ENCODE data around the gene PIK3R4. TPM values are rescaled to one million over a fixed set of nuclear protein-coding genes. Genes with fewer than 3 reads are reported as not detected.

The PIK3R4 gene
- polyA plus RNA-seq, 1 donor (not counting 4 experiments of a cell fraction or from before 2014, with no cell fraction given) = 49.2 TPM

DNA sequence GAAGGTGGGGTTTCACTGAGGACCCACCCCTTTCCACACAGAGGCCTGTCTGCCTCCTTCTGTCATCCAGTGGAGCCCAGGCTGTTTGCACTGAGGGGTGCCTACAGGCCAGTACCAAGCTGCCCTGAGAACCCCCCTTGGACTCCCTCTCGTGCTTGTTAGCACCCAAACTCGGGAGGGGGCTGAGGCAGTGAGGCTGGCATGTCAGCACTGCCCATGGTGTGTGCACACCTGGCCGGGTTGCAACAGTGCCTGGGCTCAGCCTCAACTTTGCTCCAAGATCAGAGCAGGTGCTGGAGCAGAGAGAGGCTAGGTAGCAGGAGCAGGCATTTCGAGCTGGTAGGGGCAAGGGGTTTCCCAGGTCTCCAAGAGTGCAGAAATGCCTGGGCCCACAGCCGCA is 90.0 kb downstream of the PIK3R4 start:
- DNase-seq (ENCODE audit: low read depth, low spot score) (no peak), FAIRE-seq (no peak)
- TF ChIP-seq, protein P1, sequence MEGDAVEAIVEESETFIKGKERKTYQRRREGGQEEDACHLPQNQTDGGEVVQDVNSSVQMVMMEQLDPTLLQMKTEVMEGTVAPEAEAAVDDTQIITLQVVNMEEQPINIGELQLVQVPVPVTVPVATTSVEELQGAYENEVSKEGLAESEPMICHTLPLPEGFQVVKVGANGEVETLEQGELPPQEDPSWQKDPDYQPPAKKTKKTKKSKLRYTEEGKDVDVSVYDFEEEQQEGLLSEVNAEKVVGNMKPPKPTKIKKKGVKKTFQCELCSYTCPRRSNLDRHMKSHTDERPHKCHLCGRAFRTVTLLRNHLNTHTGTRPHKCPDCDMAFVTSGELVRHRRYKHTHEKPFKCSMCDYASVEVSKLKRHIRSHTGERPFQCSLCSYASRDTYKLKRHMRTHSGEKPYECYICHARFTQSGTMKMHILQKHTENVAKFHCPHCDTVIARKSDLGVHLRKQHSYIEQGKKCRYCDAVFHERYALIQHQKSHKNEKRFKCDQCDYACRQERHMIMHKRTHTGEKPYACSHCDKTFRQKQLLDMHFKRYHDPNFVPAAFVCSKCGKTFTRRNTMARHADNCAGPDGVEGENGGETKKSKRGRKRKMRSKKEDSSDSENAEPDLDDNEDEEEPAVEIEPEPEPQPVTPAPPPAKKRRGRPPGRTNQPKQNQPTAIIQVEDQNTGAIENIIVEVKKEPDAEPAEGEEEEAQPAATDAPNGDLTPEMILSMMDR (optimal IDR thresholded peaks at IDR 0.05 in 1 of 3, IDR thresholded peaks at IDR 0.05 in 1 of 3, conservative IDR thresholded peaks at IDR 0.05 in 1 of 3; ENCODE audit: extremely low read depth in 1 of 3, insufficient read depth in 2 of 3, low read length in 3 of 3) = no peak
- TF ChIP-seq EZH2 (IDR thresholded peaks at IDR 0.05; ENCODE audit: low read length) = no peak
- no peaks in the 10 kb centered on the region for H3K79me2 ChIP-seq (ENCODE audit: control insufficient read depth, insufficient read depth, low read length)
- H3K27ac ChIP-seq (ENCODE audit: control insufficient read depth, insufficient read depth, low read length) = no peak overlapping the region
- no peak overlapping the region for H3K4me2 ChIP-seq (ENCODE audit: control insufficient read depth, extremely low read depth, insufficient read depth, low read depth, low read length)
- no peaks in the 10 kb centered on the region for H4K20me1 ChIP-seq (ENCODE audit: control insufficient read depth, extremely low read depth, insufficient read depth, low read length)
- no peaks in the 10 kb centered on the region for H3K27me3 ChIP-seq (ENCODE audit: control insufficient read depth, extremely low read depth, insufficient read depth, low read length)
- dilution Hi-C loops (cut with MboI; ENCODE audit: extremely low pct_ligation_motif_present, low sequenced_read_pairs) = no loop called here
- no peaks in the 10 kb centered on the region for H3K36me3 ChIP-seq (ENCODE audit: control insufficient read depth in 2 of 2, extremely low read depth in 1 of 2, insufficient read depth in 2 of 2, low read length in 2 of 2)
- H3K9ac ChIP-seq (ENCODE audit: control insufficient read depth, extremely low read depth, insufficient read depth, low read length) = no peak overlapping the region
- no peak overlapping the region for H2AFZ ChIP-seq (ENCODE audit: control insufficient read depth, low read length)
- H3K4me3 ChIP-seq (ENCODE audit: control insufficient read depth in 2 of 3, extremely low read depth in 1 of 3, insufficient read depth in 2 of 3, low read depth in 1 of 3, low read length in 3 of 3) = no peak overlapping the region
- no peaks in the 10 kb centered on the region for H3K9me1 ChIP-seq (ENCODE audit: control insufficient read depth, extremely low read depth, insufficient read depth, low read length)
- no peaks in the 10 kb centered on the region for H3K9me3 ChIP-seq (ENCODE audit: control insufficient read depth, low read depth, low read length)
- no peaks in the 10 kb centered on the region for H3K4me1 ChIP-seq (ENCODE audit: control insufficient read depth, extremely low read depth, insufficient read depth, low read length)

DNA sequence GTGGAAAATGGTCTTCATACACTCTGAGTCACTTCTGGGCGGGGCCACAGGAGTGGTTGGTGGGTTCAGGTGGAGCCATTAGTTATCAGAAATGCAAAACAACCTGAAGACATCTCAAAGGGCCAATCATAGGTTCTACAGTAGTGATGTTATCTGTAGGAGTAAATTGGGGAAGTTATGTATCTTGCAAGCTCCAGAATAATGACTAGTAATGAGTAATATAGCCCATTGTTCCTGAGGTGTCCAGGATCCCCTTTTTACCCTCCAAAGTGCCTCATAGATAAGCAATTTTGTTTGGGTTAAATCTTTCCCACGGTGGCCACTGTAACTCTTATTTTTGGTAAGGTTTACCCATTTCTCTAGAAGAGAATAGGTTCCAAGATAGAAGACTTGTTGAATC is 91.7 kb downstream of the PIK3R4 start:
- no peak for DNase-seq (ENCODE audit: low read depth, low spot score)
- Histone ChIP-seq H3K4me1 (ENCODE audit: control insufficient read depth, extremely low read depth, insufficient read depth, low read length) (no peaks in the 10 kb centered on the region), H3K9ac (ENCODE audit: control insufficient read depth, extremely low read depth, insufficient read depth, low read length) (no peak overlapping the region), H4K20me1 (ENCODE audit: control insufficient read depth, extremely low read depth, insufficient read depth, low read length) (no peaks in the 10 kb centered on the region), H3K9me1 (ENCODE audit: control insufficient read depth, extremely low read depth, insufficient read depth, low read length) (no peaks in the 10 kb centered on the region), H3K27ac (ENCODE audit: control insufficient read depth, insufficient read depth, low read length) (no peak overlapping the region), H3K9me3 (ENCODE audit: control insufficient read depth, low read depth, low read length) (no peaks in the 10 kb centered on the region), H2AFZ (ENCODE audit: control insufficient read depth, low read length) (no peak overlapping the region), H3K4me3 (ENCODE audit: control insufficient read depth in 2 of 3, extremely low read depth in 1 of 3, insufficient read depth in 2 of 3, low read depth in 1 of 3, low read length in 3 of 3) (no peak overlapping the region), H3K4me2 (ENCODE audit: control insufficient read depth, extremely low read depth, insufficient read depth, low read depth, low read length) (no peak overlapping the region), H3K27me3 (ENCODE audit: control insufficient read depth, extremely low read depth, insufficient read depth, low read length) (no peaks in the 10 kb centered on the region), H3K79me2 (ENCODE audit: control insufficient read depth, insufficient read depth, low read length) (no peaks in the 10 kb centered on the region), H3K36me3 (ENCODE audit: control insufficient read depth in 2 of 2, extremely low read depth in 1 of 2, insufficient read depth in 2 of 2, low read length in 2 of 2) (no peaks in the 10 kb centered on the region)
- no peak for FAIRE-seq
- dilution Hi-C loops (cut with MboI; ENCODE audit: extremely low pct_ligation_motif_present, low sequenced_read_pairs) = no loop called here
- no peak for TF ChIP-seq EZH2 (IDR thresholded peaks at IDR 0.05; ENCODE audit: low read length)
- TF ChIP-seq, protein P1 (optimal IDR thresholded peaks at IDR 0.05 in 1 of 3, IDR thresholded peaks at IDR 0.05 in 1 of 3, conservative IDR thresholded peaks at IDR 0.05 in 1 of 3; ENCODE audit: extremely low read depth in 1 of 3, insufficient read depth in 2 of 3, low read length in 3 of 3) = no peak
